Astrocyte of the spinal cord (primary cell): Measurements from ENCODE around the gene DMRT1.

ENCODE experiments used
- DNase-seq: peaks from one replicate; pipeline ENCODE4 v3.0.0; 2011; ENCODE audit warnings: low read depth, low spot score
- H3K4me3 ChIP-seq: 2 replicates; pipeline ENCODE4 v1.5.1; 2011; ENCODE audit warnings: low read depth, mild to moderate bottlenecking, low read length, moderate library complexity
- in situ Hi-C: cut with HindIII; loops from 2 replicates; pipeline ENCODE4 v1.10.0; 2017; ENCODE audit warnings: low sequenced_read_pairs
- TF ChIP-seq, protein P1 (sequence below): IDR thresholded peaks from 2 replicates; pipeline ENCODE4 v1.5.1; 2012; ENCODE audit warnings: low read depth, mild to moderate bottlenecking, low read length, inconsistent platforms

The DMRT1 gene

GRCh38 chr9:840343-840742 lies 1.2 kb upstream of the DMRT1 start:
- no peak for DNase-seq
- TF ChIP-seq, protein P1, sequence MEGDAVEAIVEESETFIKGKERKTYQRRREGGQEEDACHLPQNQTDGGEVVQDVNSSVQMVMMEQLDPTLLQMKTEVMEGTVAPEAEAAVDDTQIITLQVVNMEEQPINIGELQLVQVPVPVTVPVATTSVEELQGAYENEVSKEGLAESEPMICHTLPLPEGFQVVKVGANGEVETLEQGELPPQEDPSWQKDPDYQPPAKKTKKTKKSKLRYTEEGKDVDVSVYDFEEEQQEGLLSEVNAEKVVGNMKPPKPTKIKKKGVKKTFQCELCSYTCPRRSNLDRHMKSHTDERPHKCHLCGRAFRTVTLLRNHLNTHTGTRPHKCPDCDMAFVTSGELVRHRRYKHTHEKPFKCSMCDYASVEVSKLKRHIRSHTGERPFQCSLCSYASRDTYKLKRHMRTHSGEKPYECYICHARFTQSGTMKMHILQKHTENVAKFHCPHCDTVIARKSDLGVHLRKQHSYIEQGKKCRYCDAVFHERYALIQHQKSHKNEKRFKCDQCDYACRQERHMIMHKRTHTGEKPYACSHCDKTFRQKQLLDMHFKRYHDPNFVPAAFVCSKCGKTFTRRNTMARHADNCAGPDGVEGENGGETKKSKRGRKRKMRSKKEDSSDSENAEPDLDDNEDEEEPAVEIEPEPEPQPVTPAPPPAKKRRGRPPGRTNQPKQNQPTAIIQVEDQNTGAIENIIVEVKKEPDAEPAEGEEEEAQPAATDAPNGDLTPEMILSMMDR: no peak
- no peak overlapping the region for H3K4me3 ChIP-seq
- in situ Hi-C loops: no loop called here

DNA sequence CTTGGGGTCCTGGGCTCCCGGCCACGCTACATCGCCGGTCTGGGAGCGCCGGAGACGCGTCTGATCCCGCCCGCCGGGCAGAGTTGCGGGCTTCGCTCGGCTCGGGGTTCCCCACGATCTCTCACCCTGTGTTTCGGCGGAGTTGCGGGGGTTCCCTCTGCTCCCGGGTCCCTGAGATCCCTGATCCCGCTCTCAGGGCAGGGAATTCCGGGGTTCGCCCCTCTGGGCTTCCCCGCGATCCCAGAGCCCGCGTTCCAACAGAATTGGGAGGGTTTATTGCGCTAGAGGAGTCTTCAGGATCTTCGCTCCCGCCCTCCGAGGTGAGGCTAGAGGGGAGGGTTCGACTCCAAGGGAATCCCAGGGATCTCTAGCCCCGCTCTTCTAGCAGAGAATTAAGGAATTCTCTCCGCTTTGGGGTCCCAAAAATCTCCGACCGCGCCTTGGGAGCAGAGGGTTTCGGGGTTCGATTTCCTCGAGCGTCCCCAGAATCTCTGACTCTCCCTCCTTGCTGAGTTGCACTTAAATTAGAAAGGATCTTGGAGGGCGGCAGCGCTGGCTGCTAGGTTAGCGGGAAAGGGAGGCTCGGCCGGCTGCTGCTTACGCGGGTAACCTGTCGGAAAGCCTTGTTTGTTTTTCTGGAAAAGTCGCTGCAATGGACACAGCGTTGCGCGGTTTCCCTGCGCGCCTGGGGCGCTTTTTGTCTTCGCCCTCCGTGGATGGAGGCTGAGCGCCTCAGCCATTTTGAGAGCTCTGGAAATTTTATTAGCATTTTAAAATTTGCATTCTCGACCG lies 1.3 kb downstream of the DMRT1 start:
- TF ChIP-seq, protein P1: no peak
- no peak for DNase-seq
- H3K4me3 ChIP-seq: no peak overlapping the region
- in situ Hi-C loops: no loop called here

DNA sequence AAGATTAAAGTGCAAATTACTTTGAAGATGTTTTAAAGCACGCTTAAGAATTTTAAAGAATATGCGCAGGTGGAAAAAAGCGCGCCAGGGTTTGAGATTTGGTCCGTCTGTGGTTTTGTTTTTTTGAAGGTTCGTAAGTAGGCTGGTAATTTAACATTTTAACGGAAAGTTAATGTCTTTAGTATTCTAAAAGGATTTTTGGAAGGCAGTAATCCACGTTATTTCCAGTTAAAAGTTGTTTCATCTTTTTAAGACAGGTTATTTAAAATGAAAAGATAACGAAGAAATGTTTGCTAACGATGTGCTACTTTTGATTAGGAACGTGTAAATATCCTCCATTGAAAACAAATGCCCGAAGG lies 1.9 kb downstream of the DMRT1 start:
- no peak for DNase-seq
- TF ChIP-seq, protein P1: no peak
- in situ Hi-C loops: no loop called here
- no peak overlapping the region for H3K4me3 ChIP-seq

DNA sequence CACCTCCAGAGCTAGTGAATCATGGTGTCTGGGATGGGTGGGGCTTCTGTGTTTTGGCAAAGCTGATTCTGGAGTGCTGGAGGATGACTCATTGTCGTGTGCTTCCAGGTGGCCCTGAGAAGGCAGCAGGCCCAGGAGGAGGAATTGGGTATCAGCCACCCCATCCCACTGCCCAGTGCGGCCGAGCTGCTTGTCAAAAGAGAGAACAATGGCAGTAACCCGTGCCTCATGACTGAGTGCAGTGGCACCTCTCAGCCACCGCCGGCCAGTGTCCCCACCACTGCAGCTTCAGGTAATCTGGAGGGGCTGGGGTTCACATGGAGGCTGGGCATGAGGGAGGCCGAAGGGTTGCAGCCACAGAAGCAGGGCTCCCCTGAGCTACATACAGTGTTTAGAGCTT lies 5.4 kb downstream of the DMRT1 start:
- in situ Hi-C loops: no loop called here
- H3K4me3 ChIP-seq: no peak overlapping the region
- TF ChIP-seq, protein P1: no peak
- no peak for DNase-seq

DNA sequence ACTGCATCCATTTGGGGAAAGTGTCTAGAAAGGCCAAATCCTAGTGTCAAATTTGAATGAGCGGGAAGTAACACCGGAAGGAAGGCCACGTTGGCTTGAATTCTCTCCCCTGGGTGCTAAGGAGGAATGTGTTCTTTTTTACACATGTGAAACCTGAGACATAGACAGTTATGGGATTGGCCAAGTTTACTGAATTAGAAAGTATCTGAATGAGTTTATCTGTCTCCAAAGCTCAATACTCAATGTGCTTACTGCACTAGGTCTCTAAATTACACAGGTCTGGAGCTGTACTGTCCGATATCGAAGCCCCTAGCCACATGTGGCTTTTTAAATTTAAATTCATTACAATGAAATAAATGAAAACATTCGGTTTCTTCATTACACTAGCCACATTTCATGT lies 6.0 kb downstream of the DMRT1 start:
- TF ChIP-seq, protein P1: no peak
- no peak overlapping the region for H3K4me3 ChIP-seq
- in situ Hi-C loops: no loop called here
- no peak for DNase-seq

- TF ChIP-seq, protein P1: no peak
- DNase-seq: no peak
- no peak overlapping the region for H3K4me3 ChIP-seq
- in situ Hi-C loops: no loop called here
Observed at GRCh38 chr9:849431-849830, 7.9 kb downstream of the DMRT1 start.

- no peak overlapping the region for H3K4me3 ChIP-seq
- TF ChIP-seq, protein P1: no peak
- in situ Hi-C loops: no loop called here
- DNase-seq: no peak
Observed at GRCh38 chr9:852539-852938, 11.0 kb downstream of the DMRT1 start.
